PFSK-1 (cell line): ENCODE measurements around the gene BLACAT1.

Experiments used
- FOXP2 ChIP-seq: optimal IDR thresholded peaks from 2 replicates; pipeline ENCODE3; 2011; ENCODE audit warnings: borderline replicate concordance, control low read depth, inconsistent platforms; ENCODE audit not compliant: insufficient read depth; ENCODE audit errors: extremely low read length, extremely low read depth
- POLR2AphosphoS5 ChIP-seq: IDR thresholded peaks from 2 replicates; pipeline ENCODE4 v1.6.1; 2012; ENCODE audit warnings: low read depth, mild to moderate bottlenecking, control low read depth, low read length, moderate library complexity
- SIN3A ChIP-seq: IDR thresholded peaks from 2 replicates; pipeline ENCODE4 v1.6.1; 2012; ENCODE audit warnings: mild to moderate bottlenecking, low read length, moderate library complexity, borderline replicate concordance; ENCODE audit not compliant: insufficient read depth
- TAF1 ChIP-seq: IDR thresholded peaks from 2 replicates; pipeline ENCODE4 v1.6.1; 2012; ENCODE audit warnings: low read length, control low read depth, borderline replicate concordance; ENCODE audit not compliant: insufficient read depth
- TF ChIP-seq, protein P1 (sequence below), 2 experiments: IDR thresholded peaks; 2 replicates each; pipeline versions ENCODE4 v1.6.1 to v1.8.0; 2011 to 2012; ENCODE audit warnings: low read depth in 2 of 2, low read length in 2 of 2, control low read depth in 1 of 2, inconsistent platforms in 1 of 2, mild to moderate bottlenecking in 1 of 2, moderate library complexity in 1 of 2; ENCODE audit not compliant: insufficient read depth in 1 of 2

DNA sequence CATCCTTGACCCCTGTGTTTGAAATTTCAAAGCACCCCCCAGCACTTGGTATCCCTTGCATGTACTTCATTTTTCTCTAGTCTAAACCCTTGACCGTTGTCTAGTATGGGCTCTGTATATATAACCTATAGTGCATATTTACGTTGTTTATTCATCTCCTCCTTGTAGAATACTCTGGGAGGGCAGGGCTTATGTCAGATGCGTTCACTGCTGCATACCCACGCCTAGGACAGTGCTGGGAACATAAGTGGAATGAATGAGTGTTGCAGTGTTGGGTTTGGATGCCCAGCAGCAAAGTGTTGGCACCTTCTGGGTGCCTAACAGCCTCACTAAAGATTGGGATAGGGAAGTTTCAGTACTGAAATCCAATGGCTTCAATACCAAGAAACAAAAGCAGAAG is 17.6 kb upstream of the BLACAT1 start:
- TF ChIP-seq TAF1 (no peak), POLR2AphosphoS5 (no peak), SIN3A (no peak), FOXP2 (no peak)
- TF ChIP-seq, protein P1, sequence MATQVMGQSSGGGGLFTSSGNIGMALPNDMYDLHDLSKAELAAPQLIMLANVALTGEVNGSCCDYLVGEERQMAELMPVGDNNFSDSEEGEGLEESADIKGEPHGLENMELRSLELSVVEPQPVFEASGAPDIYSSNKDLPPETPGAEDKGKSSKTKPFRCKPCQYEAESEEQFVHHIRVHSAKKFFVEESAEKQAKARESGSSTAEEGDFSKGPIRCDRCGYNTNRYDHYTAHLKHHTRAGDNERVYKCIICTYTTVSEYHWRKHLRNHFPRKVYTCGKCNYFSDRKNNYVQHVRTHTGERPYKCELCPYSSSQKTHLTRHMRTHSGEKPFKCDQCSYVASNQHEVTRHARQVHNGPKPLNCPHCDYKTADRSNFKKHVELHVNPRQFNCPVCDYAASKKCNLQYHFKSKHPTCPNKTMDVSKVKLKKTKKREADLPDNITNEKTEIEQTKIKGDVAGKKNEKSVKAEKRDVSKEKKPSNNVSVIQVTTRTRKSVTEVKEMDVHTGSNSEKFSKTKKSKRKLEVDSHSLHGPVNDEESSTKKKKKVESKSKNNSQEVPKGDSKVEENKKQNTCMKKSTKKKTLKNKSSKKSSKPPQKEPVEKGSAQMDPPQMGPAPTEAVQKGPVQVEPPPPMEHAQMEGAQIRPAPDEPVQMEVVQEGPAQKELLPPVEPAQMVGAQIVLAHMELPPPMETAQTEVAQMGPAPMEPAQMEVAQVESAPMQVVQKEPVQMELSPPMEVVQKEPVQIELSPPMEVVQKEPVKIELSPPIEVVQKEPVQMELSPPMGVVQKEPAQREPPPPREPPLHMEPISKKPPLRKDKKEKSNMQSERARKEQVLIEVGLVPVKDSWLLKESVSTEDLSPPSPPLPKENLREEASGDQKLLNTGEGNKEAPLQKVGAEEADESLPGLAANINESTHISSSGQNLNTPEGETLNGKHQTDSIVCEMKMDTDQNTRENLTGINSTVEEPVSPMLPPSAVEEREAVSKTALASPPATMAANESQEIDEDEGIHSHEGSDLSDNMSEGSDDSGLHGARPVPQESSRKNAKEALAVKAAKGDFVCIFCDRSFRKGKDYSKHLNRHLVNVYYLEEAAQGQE (IDR thresholded peaks at IDR 0.05; ENCODE audit: insufficient read depth in 1 of 2, low read depth in 2 of 2, low read length in 2 of 2), result no peak
